Measurements from ENCODE around the gene UQCRHL.

DNA sequence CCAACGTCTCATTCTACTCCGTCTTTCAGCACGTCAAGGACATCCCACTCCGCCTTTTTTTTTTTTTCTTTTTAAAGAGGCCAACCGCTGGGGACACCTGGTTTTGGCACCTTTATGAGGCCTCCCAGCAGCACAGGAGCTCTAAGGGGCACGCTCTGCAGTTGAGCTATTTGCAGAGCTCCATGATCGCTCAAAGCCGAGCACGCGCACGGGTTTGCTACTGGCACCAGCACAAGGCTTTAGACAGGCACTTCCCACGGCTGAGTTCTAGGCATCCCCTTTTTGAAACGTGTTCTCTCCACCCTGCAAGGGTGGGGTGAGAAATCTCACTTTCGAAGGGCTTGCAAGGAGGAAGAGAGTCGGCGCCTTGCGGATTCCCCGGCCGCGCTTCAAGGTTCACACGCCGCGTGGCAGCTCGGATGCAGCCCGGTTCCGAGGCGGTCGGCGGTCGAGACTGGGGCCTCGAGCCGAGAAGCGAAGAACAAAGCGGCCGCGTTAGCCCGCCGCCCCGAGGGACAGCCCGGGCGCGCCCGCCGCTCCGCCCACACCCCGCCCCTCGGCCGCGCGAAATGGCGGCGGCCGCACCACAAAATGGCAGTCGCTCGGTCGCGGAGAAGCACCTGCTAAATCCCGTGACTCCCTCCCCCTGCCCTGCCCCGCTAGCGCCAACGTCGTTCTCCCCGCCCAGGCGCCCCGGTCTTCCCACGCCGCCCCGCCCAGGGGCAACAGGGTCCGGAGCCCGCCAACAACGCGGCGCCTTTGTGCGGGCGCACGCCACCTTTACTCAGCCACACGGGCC is 27.2 kb upstream of the UQCRHL start:
- TF ChIP-seq, protein P1, sequence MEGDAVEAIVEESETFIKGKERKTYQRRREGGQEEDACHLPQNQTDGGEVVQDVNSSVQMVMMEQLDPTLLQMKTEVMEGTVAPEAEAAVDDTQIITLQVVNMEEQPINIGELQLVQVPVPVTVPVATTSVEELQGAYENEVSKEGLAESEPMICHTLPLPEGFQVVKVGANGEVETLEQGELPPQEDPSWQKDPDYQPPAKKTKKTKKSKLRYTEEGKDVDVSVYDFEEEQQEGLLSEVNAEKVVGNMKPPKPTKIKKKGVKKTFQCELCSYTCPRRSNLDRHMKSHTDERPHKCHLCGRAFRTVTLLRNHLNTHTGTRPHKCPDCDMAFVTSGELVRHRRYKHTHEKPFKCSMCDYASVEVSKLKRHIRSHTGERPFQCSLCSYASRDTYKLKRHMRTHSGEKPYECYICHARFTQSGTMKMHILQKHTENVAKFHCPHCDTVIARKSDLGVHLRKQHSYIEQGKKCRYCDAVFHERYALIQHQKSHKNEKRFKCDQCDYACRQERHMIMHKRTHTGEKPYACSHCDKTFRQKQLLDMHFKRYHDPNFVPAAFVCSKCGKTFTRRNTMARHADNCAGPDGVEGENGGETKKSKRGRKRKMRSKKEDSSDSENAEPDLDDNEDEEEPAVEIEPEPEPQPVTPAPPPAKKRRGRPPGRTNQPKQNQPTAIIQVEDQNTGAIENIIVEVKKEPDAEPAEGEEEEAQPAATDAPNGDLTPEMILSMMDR (IDR thresholded peaks at IDR 0.05): peak in 1 of 4 experiments; percentile 2
- peak; percentile 79 to 87 for TF ChIP-seq POLR2A (IDR thresholded peaks at IDR 0.05)

Measured in uterus (tissue), 2 donors.